GM12878 (cell line): Measurements from ENCODE around the gene MFN2. TPM values are rescaled to one million over a fixed set of nuclear protein-coding genes. Genes with fewer than 3 reads are reported as not detected.

Experiments
- HSF1 ChIP-seq: fragments of 150-350 bp; IDR thresholded peaks from 2 replicates; pipeline ENCODE4 v1.6.1; 2014; ENCODE audit warnings: mild to moderate bottlenecking, low read depth, low read length
- MEF2A ChIP-seq: IDR thresholded peaks from 2 replicates; pipeline ENCODE4 v1.6.1; 2011; ENCODE audit warnings: low read depth, mild to moderate bottlenecking, low read length, moderate library complexity; ENCODE audit not compliant: insufficient read depth
- RAD21 ChIP-seq: IDR thresholded peaks from 2 replicates; pipeline ENCODE4 v1.6.1; 2011; ENCODE audit warnings: mild to moderate bottlenecking, low read depth, low read length, moderate library complexity; ENCODE audit not compliant: insufficient read depth
- RELA ChIP-seq: fragments of 450-650 bp; IDR thresholded peaks from 2 replicates; pipeline ENCODE4 v1.8.0; 2014; ENCODE audit warnings: borderline replicate concordance; ENCODE audit not compliant: partially characterized antibody
- USF1 ChIP-seq: IDR thresholded peaks from 2 replicates; pipeline ENCODE4 v1.6.1; 2011; ENCODE audit warnings: borderline replicate concordance, low read depth, mild to moderate bottlenecking, moderate library complexity, mixed read lengths, low read length; ENCODE audit not compliant: insufficient read depth; ENCODE audit errors: extremely low read length
- ZBTB11 ChIP-seq: fragments of 450-650 bp; formaldehyde crosslinking; IDR thresholded peaks from 2 replicates; pipeline ENCODE4 v1.5.0; 2022; ENCODE audit warnings: mild to moderate bottlenecking, missing genetic modification characterization
- polyA plus RNA-seq, 11 experiments: library from polyadenylated mRNA; depleted of rRNA in 4 of 11; unstranded in 6 of 11; stranded (reverse) in 5 of 11; fragments of >200 nt; fragmentation: Nextera tagmentation in 4 of 11; fragmentation: Illumina TruSeq in 1 of 11; extraction: Ambion mirVana in 4 of 11; extraction: Trizol in 1 of 11; gene quantifications; 1 replicate in 1 of 11; 2 replicates in 10 of 11; pipeline versions ENCODE4 v1.2.1 to v1.2.3, GENCODE V29; 2011 to 2016; ENCODE audit warnings: inconsistent platforms in 2 of 11, missing spikeins in 2 of 11, low read depth in 1 of 11
- total RNA-seq, 4 experiments: library from RNA; depleted of rRNA in 3 of 4; stranded (reverse); fragments of >200 nt in 3 of 4; fragmentation: Illumina TruSeq in 1 of 4; extraction: Trizol in 1 of 4; gene quantifications; 2 replicates each; pipeline versions ENCODE4 v1.2.1 to v1.2.3, GENCODE V29; 2013 to 2021

MFN2 gene
- total and polyA plus RNA-seq, 10 of the 15 experiments (the other 5 are each of a cell fraction or from before 2014, with no cell fraction given) = 5.3 to 64.4 (median 48.1) TPM

- TF ChIP-seq ZBTB11 (CRISPR knock-in tag) (no peak), RELA (no peak), MEF2A (no peak), HSF1 (no peak), USF1 (no peak), RAD21 (no peak)
These were observed 45.8 kb upstream of the MFN2 start, which contains the start of gene PLOD1 (continued) for GRCh38 chr1:11934302-11935056.
